HG03378 (cell line): ENCODE measurements around the gene LIPK.
"Not testable (repeated sequence)": the region's sequence is repeated elsewhere in the genome, so short reads cannot be mapped to it uniquely, and the experiment has no call there.

ENCODE experiments used
- ATAC-seq: cut with Tn5 transposase; IDR thresholded peaks from one replicate; pipeline ENCODE4 v1.9.1; 2021; ENCODE audit warnings: mild to moderate bottlenecking, moderate library complexity; ENCODE audit not compliant: unreplicated experiment

LIPK gene

GRCh38 chr10:88715517-88715916 is 9.5 kb downstream of the LIPK start:
- ATAC-seq, result no peak

- no peak for ATAC-seq
Measured at GRCh38 chr10:88721392-88721791, 15.3 kb downstream of the LIPK start.

GRCh38 chr10:88725798-88726197 is 19.7 kb downstream of the LIPK start:
- no peak for ATAC-seq

GRCh38 chr10:88728107-88728763 is 22.2 kb downstream of the LIPK start:
- ATAC-seq, result no peak

GRCh38 chr10:88730864-88731263 is 24.8 kb downstream of the LIPK start:
- no peak for ATAC-seq

GRCh38 chr10:88731296-88731695 is 25.2 kb downstream of the LIPK start:
- no peak for ATAC-seq

GRCh38 chr10:88733215-88733614 is 27.2 kb downstream of the LIPK start:
- no peak for ATAC-seq

- no peak for ATAC-seq
Measured at GRCh38 chr10:88735661-88736060, 29.6 kb downstream of the LIPK start.

GRCh38 chr10:88741921-88742320 is 35.9 kb downstream of the LIPK start:
- not testable (repeated sequence) for ATAC-seq

GRCh38 chr10:88742448-88742847 is 36.4 kb downstream of the LIPK start:
- no peak for ATAC-seq

GRCh38 chr10:88744002-88744401 is 38.0 kb downstream of the LIPK start:
- no peak for ATAC-seq

- no peak for ATAC-seq
Measured at GRCh38 chr10:88745633-88746032, 39.6 kb downstream of the LIPK start.

GRCh38 chr10:88754287-88754686 is 48.2 kb downstream of the LIPK start:
- ATAC-seq, result no peak

GRCh38 chr10:88755753-88756152 is 49.7 kb downstream of the LIPK start:
- ATAC-seq, result peak; percentile 70

- no peak for ATAC-seq
Measured at GRCh38 chr10:88756660-88757059, 50.6 kb downstream of the LIPK start.

- no peak for ATAC-seq
Measured at GRCh38 chr10:88759366-88760101, 53.5 kb downstream of the LIPK start, which contains the start of gene LIPN. Gene LIPN, plus strand, starts transcription at chr10:88760020. Its CDS starts 1,386 bp downstream, at chr10:88761406.

GRCh38 chr10:88762906-88763305 is 56.9 kb downstream of the LIPK start:
- no peak for ATAC-seq

GRCh38 chr10:88763441-88763840 is 57.4 kb downstream of the LIPK start:
- ATAC-seq, result no peak

- no peak for ATAC-seq
Measured at GRCh38 chr10:88764110-88764509, 58.1 kb downstream of the LIPK start.

GRCh38 chr10:88765816-88766215 is 59.8 kb downstream of the LIPK start:
- ATAC-seq, result no peak

- ATAC-seq, result no peak
Measured at GRCh38 chr10:88769384-88769783, 63.3 kb downstream of the LIPK start.

GRCh38 chr10:88781206-88781605 is 75.2 kb downstream of the LIPK start:
- no peak for ATAC-seq
